Measurements from ENCODE around the gene RHPN2. TPM values are rescaled to one million over a fixed set of nuclear protein-coding genes. Genes with fewer than 3 reads are reported as not detected.
A peak's percentile ranks its signal among the peaks of the same experiment; 100 is the strongest.

RHPN2 gene
- total RNA-seq, 1 donor from 2014 or later: 1.8 TPM

- H3K36me3 Mint-ChIP-seq (ENCODE audit: unreplicated experiment): no peaks in the 10 kb centered on the region
- no peaks in the 10 kb centered on the region for H3K27me3 Mint-ChIP-seq (ENCODE audit: unreplicated experiment)
- no peak for DNase-seq
These were observed 87.4 kb downstream of the RHPN2 start for GRCh38 chr19:32977280-32977679.

GRCh38 chr19:32976223-32976805, 88.4 kb downstream of the RHPN2 start:
- peaks cover 3% of the 10 kb centered on the region for H3K27me3 Mint-ChIP-seq (ENCODE audit: unreplicated experiment)
- no peaks in the 10 kb centered on the region for H3K4me1 Mint-ChIP-seq (ENCODE audit: low read depth, unreplicated experiment)
- peak; percentile 78 for DNase-seq
- H3K9me3 Mint-ChIP-seq (ENCODE audit: unreplicated experiment): peaks cover 6% of the 10 kb centered on the region
- H3K27ac Mint-ChIP-seq (ENCODE audit: unreplicated experiment): no peak overlapping the region
- H3K36me3 Mint-ChIP-seq (ENCODE audit: unreplicated experiment): no peaks in the 10 kb centered on the region
- TF ChIP-seq CTCF (IDR thresholded peaks at IDR 0.05; ENCODE audit: partially characterized antibody, unreplicated experiment): peak; percentile 77
- H3K4me3 Mint-ChIP-seq (ENCODE audit: unreplicated experiment): no peak overlapping the region

More at GRCh38 chr19:32977280-32977679, 87.4 kb downstream of the RHPN2 start:
- no peaks in the 10 kb centered on the region for H3K4me1 Mint-ChIP-seq (ENCODE audit: low read depth, unreplicated experiment)
- no peaks in the 10 kb centered on the region for H3K9me3 Mint-ChIP-seq (ENCODE audit: unreplicated experiment)
- H3K4me3 Mint-ChIP-seq (ENCODE audit: unreplicated experiment): no peak overlapping the region
- H3K27ac Mint-ChIP-seq (ENCODE audit: unreplicated experiment): no peak overlapping the region
- no peak for TF ChIP-seq CTCF (IDR thresholded peaks at IDR 0.05; ENCODE audit: partially characterized antibody, unreplicated experiment)

DNA sequence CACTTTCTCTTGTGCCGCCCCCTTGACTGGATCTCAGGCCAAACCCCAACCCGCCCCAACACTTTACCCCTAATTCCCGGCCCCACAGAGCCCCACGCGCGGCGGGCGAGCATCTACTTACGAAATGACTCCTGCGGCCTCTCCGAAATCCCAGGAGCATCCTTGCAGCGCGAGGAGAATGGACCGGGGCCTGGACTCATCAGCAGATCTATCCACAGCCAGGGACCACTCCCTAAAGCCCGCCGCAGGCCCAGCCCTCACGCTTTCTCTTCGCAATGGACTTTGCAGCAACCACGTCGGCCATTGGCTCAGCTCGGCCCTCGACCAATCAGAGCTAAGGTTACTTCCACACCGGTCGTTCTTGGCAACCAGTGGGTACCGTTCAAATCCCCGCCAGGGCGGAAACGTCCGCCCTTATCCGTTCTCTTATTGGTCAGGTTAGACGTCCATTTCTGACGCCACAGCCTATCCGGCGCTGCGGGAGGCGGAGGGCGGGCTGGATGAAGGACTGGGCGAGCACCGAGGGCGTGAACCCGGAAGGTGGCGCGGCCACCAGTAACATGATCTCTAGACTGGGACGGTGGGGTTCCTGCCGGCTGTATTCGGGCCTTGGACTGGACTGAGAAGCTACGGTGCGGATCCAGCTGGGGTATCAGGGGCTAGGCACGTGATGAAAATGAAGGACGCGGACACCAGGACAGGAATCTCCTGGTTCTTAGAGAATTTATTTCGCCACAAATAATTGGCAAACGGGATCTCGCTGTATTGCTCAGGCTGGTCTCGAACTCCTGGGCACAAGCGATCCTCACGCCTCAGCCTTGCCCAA, 92.8 kb downstream of the RHPN2 start, which contains the start of the genes CEP89 and FAAP24:
TSS of gene CEP89 (minus strand) at position 244 of the 826 bp plus-strand sequence. CDS start at position 160, 84 bp downstream.
TSS of gene FAAP24 (plus strand) at position 528 of the 826 bp plus-strand sequence. CDS start 955 bp downstream, outside the sequence.
- Mint-ChIP-seq H3K36me3 (ENCODE audit: unreplicated experiment) (no peaks in the 10 kb centered on the region), H3K4me3 (ENCODE audit: unreplicated experiment) (peak within 1 kb of the TSS; percentile 99), H3K9me3 (ENCODE audit: unreplicated experiment) (peaks cover 10% of the 10 kb centered on the region), H3K4me1 (ENCODE audit: low read depth, unreplicated experiment) (peaks cover 5% of the 10 kb centered on the region), H3K27ac (ENCODE audit: unreplicated experiment) (peak within 1 kb of the TSS; percentile 84), H3K27me3 (ENCODE audit: unreplicated experiment) (peaks cover 10% of the 10 kb centered on the region)
- no peak for TF ChIP-seq CTCF (IDR thresholded peaks at IDR 0.05; ENCODE audit: partially characterized antibody, unreplicated experiment)
- DNase-seq: peak; percentile 96

GRCh38 chr19:32971012-32971595, 93.6 kb downstream of the RHPN2 start:
- Mint-ChIP-seq H3K36me3 (ENCODE audit: unreplicated experiment) (no peaks in the 10 kb centered on the region), H3K4me3 (ENCODE audit: unreplicated experiment) (peak overlapping the region; percentile 99), H3K9me3 (ENCODE audit: unreplicated experiment) (peaks cover 10% of the 10 kb centered on the region), H3K27ac (ENCODE audit: unreplicated experiment) (peak overlapping the region; percentile 84), H3K27me3 (ENCODE audit: unreplicated experiment) (peaks cover 12% of the 10 kb centered on the region), H3K4me1 (ENCODE audit: low read depth, unreplicated experiment) (peaks cover 5% of the 10 kb centered on the region)
- no peak for DNase-seq
- TF ChIP-seq CTCF (IDR thresholded peaks at IDR 0.05; ENCODE audit: partially characterized antibody, unreplicated experiment): no peak

All from glutamatergic neuron (in vitro differentiated cells).